Liver (tissue), 9 donors: ENCODE measurements around the gene KDM5C. TPM values are rescaled to one million over a fixed set of nuclear protein-coding genes. Genes with fewer than 3 reads are reported as not detected.

Experiments used
- DNase-seq: peaks from one replicate; pipeline ENCODE4 v3.0.0-alpha.2; 2017; ENCODE audit warnings: low spot score
- H3K27ac ChIP-seq, 2 donors: one replicate each; pipeline ENCODE4 v1.7.0; 2013; ENCODE audit warnings: inconsistent platforms in 2 of 2, low read length in 2 of 2, control low read depth in 1 of 2, low read depth in 1 of 2, mild to moderate bottlenecking in 1 of 2
- H3K27me3 ChIP-seq, 4 donors: one replicate each; pipeline versions ENCODE4 v1.6.1 to v1.7.0; 2013; ENCODE audit warnings: low read length in 3 of 4, inconsistent platforms in 1 of 4, mild to moderate bottlenecking in 1 of 4, moderate library complexity in 1 of 4; ENCODE audit not compliant: control insufficient read depth in 4 of 4, insufficient read depth in 4 of 4
- H3K36me3 ChIP-seq, 4 donors: one replicate each; pipeline versions ENCODE4 v1.6.1 to v1.7.0; 2013; ENCODE audit warnings: low read length in 3 of 4, mild to moderate bottlenecking in 3 of 4, low read depth in 1 of 4, moderate library complexity in 1 of 4; ENCODE audit not compliant: control insufficient read depth in 4 of 4, insufficient read depth in 3 of 4
- H3K4me1 ChIP-seq, 4 donors: one replicate each; pipeline versions ENCODE4 v1.6.1 to v1.7.0; 2013; ENCODE audit warnings: low read length in 3 of 4, mild to moderate bottlenecking in 3 of 4, moderate library complexity in 1 of 4; ENCODE audit not compliant: control insufficient read depth in 4 of 4, insufficient read depth in 4 of 4
- H3K4me3 ChIP-seq, 3 donors: one replicate each; pipeline versions ENCODE4 v1.6.1 to v1.7.0; 2013; ENCODE audit warnings: low read length in 3 of 3, control low read depth in 1 of 3, low read depth in 1 of 3, mild to moderate bottlenecking in 1 of 3
- H3K9ac ChIP-seq, 2 donors: one replicate each; pipeline ENCODE4 v1.7.0; 2013; ENCODE audit warnings: low read length in 2 of 2, mild to moderate bottlenecking in 2 of 2, moderate library complexity in 2 of 2, control low read depth in 1 of 2, low read depth in 1 of 2
- H3K9me3 ChIP-seq, 4 donors: one replicate each; pipeline versions ENCODE4 v1.6.1 to v1.7.0; 2013; ENCODE audit warnings: low read length in 3 of 4; ENCODE audit not compliant: control insufficient read depth in 4 of 4
- ATF3 ChIP-seq: IDR thresholded peaks from 2 replicates; pipeline ENCODE4 v1.6.1; 2016; ENCODE audit warnings: antibody characterized with exemption
- CTCF ChIP-seq: fragments of 150-350 bp; IDR thresholded peaks from 2 replicates; pipeline ENCODE4 v1.5.1; 2017; ENCODE audit warnings: improper control_type of control experiment, low read depth, low read length; ENCODE audit not compliant: missing input control
- EGR1 ChIP-seq, 2 donors: IDR thresholded peaks; 2 replicates each; pipeline ENCODE4 v1.6.1; 2016 to 2018; ENCODE audit warnings: antibody characterized with exemption in 2 of 2, low read depth in 2 of 2
- FOXA1 ChIP-seq: IDR thresholded peaks from 2 replicates; pipeline ENCODE4 v1.6.1; 2016; ENCODE audit warnings: antibody characterized with exemption
- FOXA2 ChIP-seq: IDR thresholded peaks from 2 replicates; pipeline ENCODE4 v1.6.1; 2016; ENCODE audit warnings: antibody characterized with exemption
- GABPA ChIP-seq, 2 donors: IDR thresholded peaks in 1 of 2; conservative IDR thresholded peaks in 1 of 2; 2 replicates each; pipeline ENCODE4 v1.6.1; 2016; ENCODE audit warnings: antibody characterized with exemption in 2 of 2, mild to moderate bottlenecking in 1 of 2, moderate library complexity in 1 of 2
- HNF4A ChIP-seq, 2 donors: conservative IDR thresholded peaks; 2 replicates each; pipeline ENCODE4 v1.6.1; 2016; ENCODE audit warnings: antibody characterized with exemption in 2 of 2, mild to moderate bottlenecking in 2 of 2
- JUND ChIP-seq, 2 donors: IDR thresholded peaks; 2 replicates each; pipeline ENCODE4 v1.6.1; 2016; ENCODE audit warnings: antibody characterized with exemption in 2 of 2
- MAX ChIP-seq: IDR thresholded peaks from 2 replicates; pipeline ENCODE4 v1.6.1; 2016; ENCODE audit warnings: antibody characterized with exemption
- NR2F2 ChIP-seq: IDR thresholded peaks from 2 replicates; pipeline ENCODE4 v1.6.1; 2016; ENCODE audit warnings: antibody characterized with exemption
- RAD21 ChIP-seq, 2 donors: IDR thresholded peaks; 2 replicates each; pipeline ENCODE4 v1.6.1; 2016; ENCODE audit warnings: antibody characterized with exemption in 2 of 2, mild to moderate bottlenecking in 2 of 2
- REST ChIP-seq: IDR thresholded peaks from 2 replicates; pipeline ENCODE4 v1.6.1; 2016; ENCODE audit warnings: antibody characterized with exemption, mild to moderate bottlenecking
- RXRA ChIP-seq, 2 donors: IDR thresholded peaks; 2 replicates each; pipeline ENCODE4 v1.6.1; 2017 to 2018; ENCODE audit warnings: antibody characterized with exemption in 2 of 2, mild to moderate bottlenecking in 1 of 2
- SP1 ChIP-seq: IDR thresholded peaks from 2 replicates; pipeline ENCODE4 v1.6.1; 2018; ENCODE audit warnings: antibody characterized with exemption, mild to moderate bottlenecking
- TAF1 ChIP-seq: conservative IDR thresholded peaks from 2 replicates; pipeline ENCODE4 v1.6.1; 2016; ENCODE audit warnings: antibody characterized with exemption, mild to moderate bottlenecking
- YY1 ChIP-seq: IDR thresholded peaks from 2 replicates; pipeline ENCODE4 v1.6.1; 2016; ENCODE audit warnings: antibody characterized with exemption, mild to moderate bottlenecking
- ZBTB33 ChIP-seq: IDR thresholded peaks from 2 replicates; pipeline ENCODE4 v1.6.1; 2016; ENCODE audit warnings: antibody characterized with exemption
- WGBS: extraction: QIAGEN DNeasy Blood & Tissue Kit; methylation state at CpG from one replicate; pipeline ENCODE4 v1.1.7; 2013; 5-methylcytosine and 5-hydroxymethylcytosine counted together
- polyA plus RNA-seq, 2 donors: library from polyadenylated mRNA; stranded (reverse) in 1 of 2; unstranded in 1 of 2; fragments of 200-250 nt in 1 of 2; fragments of >200 nt in 1 of 2; fragmentation: Nextera tagmentation in 1 of 2; extraction: Ambion mirVana in 1 of 2; gene quantifications; one replicate each; pipeline versions ENCODE4 v1.2.1 to v1.2.3, GENCODE V29; 2013 to 2015
- total RNA-seq, 2 donors: library from RNA; depleted of rRNA; stranded (reverse); fragments of >200 nt; gene quantifications; one replicate each; pipeline ENCODE4 v1.2.3, GENCODE V29; 2014
- donor health status: healthy.
- donor health status: healthy.
- donor health status: healthy.
- donor health status: healthy.
- donor health status: healthy.

The KDM5C gene
- total and polyA plus RNA-seq, 4 donors = 14.7 to 74.7 (median 27.0) TPM

GRCh38 chrX:53260836-53261235 is 35.8 kb upstream of the KDM5C start:
- H3K4me3 ChIP-seq = no peak overlapping the region
- DNase-seq = no peak
- H3K9ac ChIP-seq = no peak overlapping the region
- WGBS = 88% methylated on average over 7 of the region's 7 CpGs
- no peaks in the 10 kb centered on the region for H3K9me3 ChIP-seq
- no peaks in the 10 kb centered on the region for H3K36me3 ChIP-seq
- TF ChIP-seq EGR1 (IDR thresholded peaks at IDR 0.05; ENCODE audit: low read depth in 2 of 2) = no peak
- TF ChIP-seq CTCF = no peak
- TF ChIP-seq HNF4A (conservative IDR thresholded peaks at IDR 0.05) = no peak
- no peak for TF ChIP-seq FOXA2
- no peak for TF ChIP-seq NR2F2
- no peak for TF ChIP-seq MAX
- TF ChIP-seq RXRA (IDR thresholded peaks at IDR 0.05) = no peak
- TF ChIP-seq JUND (IDR thresholded peaks at IDR 0.05) = no peak
- TF ChIP-seq TAF1 = no peak
- no peak for TF ChIP-seq ZBTB33
- no peak for TF ChIP-seq REST
- TF ChIP-seq SP1 = no peak
- no peak for TF ChIP-seq RAD21 (IDR thresholded peaks at IDR 0.05)
- no peak for TF ChIP-seq FOXA1
- TF ChIP-seq GABPA (IDR thresholded peaks at IDR 0.05 in 1 of 2, conservative IDR thresholded peaks at IDR 0.05 in 1 of 2) = no peak
- TF ChIP-seq YY1 = no peak
- peaks cover 0 to 2% (median 0%) of the 10 kb centered on the region in 4 donors for H3K4me1 ChIP-seq
- H3K27ac ChIP-seq = no peak overlapping the region
- no peaks in the 10 kb centered on the region for H3K27me3 ChIP-seq

GRCh38 chrX:53257670-53258423 is 32.8 kb upstream of the KDM5C start:
- no peak overlapping the region for H3K9ac ChIP-seq
- no peaks in the 10 kb centered on the region for H3K36me3 ChIP-seq
- no peaks in the 10 kb centered on the region for H3K27me3 ChIP-seq
- H3K9me3 ChIP-seq = no peaks in the 10 kb centered on the region
- no peak for DNase-seq
- no peak overlapping the region for H3K27ac ChIP-seq
- H3K4me1 ChIP-seq = no peaks in the 10 kb centered on the region
- no peak overlapping the region for H3K4me3 ChIP-seq
- WGBS = 94% methylated on average over 6 of the region's 6 CpGs
- no peak for TF ChIP-seq RXRA (IDR thresholded peaks at IDR 0.05)
- no peak for TF ChIP-seq EGR1 (IDR thresholded peaks at IDR 0.05; ENCODE audit: low read depth in 2 of 2)
- no peak for TF ChIP-seq JUND (IDR thresholded peaks at IDR 0.05)
- no peak for TF ChIP-seq REST
- no peak for TF ChIP-seq RAD21 (IDR thresholded peaks at IDR 0.05)
- no peak for TF ChIP-seq ATF3
- TF ChIP-seq SP1 = no peak
- no peak for TF ChIP-seq CTCF
- TF ChIP-seq FOXA2 = no peak
- TF ChIP-seq NR2F2 = no peak
